Peyer's patch (tissue), 4 donors: ENCODE results near the gene RENBP. TPM values are rescaled to one million over a fixed set of nuclear protein-coding genes. Genes with fewer than 3 reads are reported as not detected.

Experiments used
- DNase-seq, 3 donors: peaks; one replicate each; pipeline ENCODE4 v3.0.0-alpha.2; 2017 to 2019
- H3K27ac ChIP-seq, 4 donors: fragments of 200-600 bp; sonication (generic); one replicate each; pipeline ENCODE4 v1.5.1; 2016 to 2019
- H3K27me3 ChIP-seq, 2 donors: fragments of 200-600 bp; sonication (generic); one replicate each; pipeline ENCODE4 v1.5.1; 2019
- H3K36me3 ChIP-seq, 3 donors: fragments of 200-600 bp; sonication (generic); one replicate each; pipeline ENCODE4 v1.5.1; 2016 to 2019
- H3K4me1 ChIP-seq, 4 donors: fragments of 200-600 bp; sonication (generic); one replicate each; pipeline ENCODE4 v1.5.1; 2016 to 2019
- H3K4me3 ChIP-seq, 4 donors: fragments of 200-600 bp; sonication (generic); 1 replicate in 3 of 4; 2 replicates in 1 of 4; pipeline ENCODE4 v1.5.1; 2016 to 2019; ENCODE audit warnings: mild to moderate bottlenecking in 1 of 4
- H3K9me3 ChIP-seq, 4 donors: fragments of 200-600 bp; sonication (generic); one replicate each; pipeline ENCODE4 v1.5.1; 2016 to 2019; ENCODE audit warnings: mild to moderate bottlenecking in 1 of 4
- CTCF ChIP-seq, 6 experiments: fragments of 450-650 bp in 4 of 6; fragments of 200-600 bp in 2 of 6; sonication (generic) in 1 of 6; IDR thresholded peaks; one replicate each; pipeline ENCODE4 v1.5.1; 2017 to 2019; ENCODE audit warnings: antibody characterized with exemption in 6 of 6, mild to moderate bottlenecking in 3 of 6, moderate library complexity in 1 of 6
- POLR2A ChIP-seq, 2 donors: fragments of 450-650 bp; IDR thresholded peaks; one replicate each; pipeline ENCODE4 v1.5.1; 2017; ENCODE audit warnings: antibody characterized with exemption in 2 of 2, mild to moderate bottlenecking in 2 of 2, moderate library complexity in 2 of 2
- total RNA-seq, 4 donors: library from RNA; depleted of rRNA; stranded (reverse); fragments of >200 nt; gene quantifications; one replicate each; pipeline ENCODE4 v1.1.0, GENCODE V29; 2016

RENBP gene
- total RNA-seq, 4 donors from 2014 or later: 4.9 to 13.3 (median 9.4) TPM

- peak overlapping the region in 2 of 4 donors; percentile 30 to 63 for H3K4me3 ChIP-seq
- DNase-seq: no peak
- H3K4me1 ChIP-seq: peaks cover 0 to 27% (median 12%) of the 10 kb centered on the region in 4 donors
- peaks cover 0 to 21% (median 0%) of the 10 kb centered on the region in 3 donors for H3K36me3 ChIP-seq
- H3K27me3 ChIP-seq: no peaks in the 10 kb centered on the region
- H3K9me3 ChIP-seq: no peaks in the 10 kb centered on the region
- peak overlapping the region; percentile 66 to 96 (median 83) for H3K27ac ChIP-seq
- no peak for TF ChIP-seq CTCF (IDR thresholded peaks at IDR 0.05)
- no peak for TF ChIP-seq POLR2A (IDR thresholded peaks at IDR 0.05)
These were observed 15.6 kb downstream of the RENBP start for GRCh38 chrX:153928846-153929245.

GRCh38 chrX:153927922-153928760, 16.3 kb downstream of the RENBP start:
- Histone ChIP-seq H3K4me1 (peaks cover 0 to 26% (median 12%) of the 10 kb centered on the region in 4 donors), H3K4me3 (peak overlapping the region; percentile 61 to 67 (median 63)), H3K27me3 (no peaks in the 10 kb centered on the region), H3K9me3 (no peaks in the 10 kb centered on the region), H3K36me3 (peaks cover 0 to 21% (median 0%) of the 10 kb centered on the region in 3 donors), H3K27ac (peak overlapping the region; percentile 95 to 99 (median 97))
- TF ChIP-seq POLR2A (IDR thresholded peaks at IDR 0.05) (peak; percentile 51 to 86), CTCF (IDR thresholded peaks at IDR 0.05) (peak in 3 of 6 experiments; percentile 8 to 24 (median 9))
- peak; percentile 93 to 98 (median 95) for DNase-seq

GRCh38 chrX:153927672-153927921, 16.8 kb downstream of the RENBP start:
- DNase-seq: no peak
- Histone ChIP-seq H3K9me3 (no peaks in the 10 kb centered on the region), H3K4me1 (peaks cover 0 to 28% (median 12%) of the 10 kb centered on the region in 4 donors), H3K4me3 (peak overlapping the region; percentile 61 to 67 (median 63)), H3K27me3 (no peaks in the 10 kb centered on the region), H3K27ac (peak overlapping the region; percentile 95 to 99 (median 97)), H3K36me3 (peaks cover 0 to 21% (median 0%) of the 10 kb centered on the region in 3 donors)
- TF ChIP-seq POLR2A (IDR thresholded peaks at IDR 0.05) (no peak), CTCF (IDR thresholded peaks at IDR 0.05) (no peak)

- no peaks in the 10 kb centered on the region for H3K27me3 ChIP-seq
These were observed 17.4 kb downstream of the RENBP start for GRCh38 chrX:153926858-153927671.

More at GRCh38 chrX:153926858-153927671, 17.4 kb downstream of the RENBP start:
- TF ChIP-seq CTCF (IDR thresholded peaks at IDR 0.05) (no peak), POLR2A (IDR thresholded peaks at IDR 0.05) (no peak)
- H3K4me3 ChIP-seq: peak overlapping the region; percentile 61 to 67 (median 63)
- H3K36me3 ChIP-seq: peaks cover 0 to 17% (median 0%) of the 10 kb centered on the region in 3 donors
- H3K9me3 ChIP-seq: no peaks in the 10 kb centered on the region
- peak; percentile 64 to 93 (median 90) for DNase-seq
- H3K4me1 ChIP-seq: peaks cover 0 to 28% (median 12%) of the 10 kb centered on the region in 4 donors
- H3K27ac ChIP-seq: peak overlapping the region; percentile 95 to 99 (median 97)
